Astrocyte (in vitro differentiated cells and primary cell): Measurements from ENCODE around the gene TBX6.

Source experiments
- CTCF ChIP-seq: IDR thresholded peaks from 2 replicates; pipeline ENCODE4 v1.5.1; 2011; ENCODE audit warnings: low read depth, mild to moderate bottlenecking, inconsistent platforms, low read length, moderate library complexity; ENCODE audit not compliant: insufficient read depth
- EZH2 ChIP-seq: IDR thresholded peaks from 2 replicates; pipeline ENCODE4 v1.6.1; 2012; ENCODE audit warnings: mild to moderate bottlenecking, low read length, inconsistent platforms; ENCODE audit not compliant: insufficient read depth

- TF ChIP-seq CTCF = no peak
- no peak for TF ChIP-seq EZH2
Measured at GRCh38 chr16:30122604-30123160, 31.0 kb upstream of the TBX6 start.
